MCF 10A (cell line): ENCODE results near the gene LCOR. TPM values are rescaled to one million over a fixed set of nuclear protein-coding genes. Genes with fewer than 3 reads are reported as not detected.

ENCODE experiments used
- BruUV-seq: library from RNA; stranded (reverse); fragments of 400-500 nt; replicated peaks from 2 replicates; lab custom pipeline; 2021; lab: Mats Ljungman, UMichigan
- CTCF ChIA-PET: fragments of 300-600 bp; sonication (Branson Sonifier 250); formaldehyde crosslinking; extraction: SDS; loops from one replicate; lab custom pipeline; 2021; ENCODE audit warnings: antibody characterized with exemption, inconsistent platforms; lab: Yijun Ruan, JAX
- POLR2A ChIA-PET: fragments of 300-600, 350-650 bp; sonication (Branson Sonifier 250); formaldehyde crosslinking; extraction: SDS; loops from one replicate; lab custom pipeline; 2020; ENCODE audit warnings: antibody characterized with exemption, inconsistent platforms; lab: Yijun Ruan, JAX
- DNase-seq: peaks from one replicate; pipeline ENCODE4 v3.0.0-alpha.2; 2018; ENCODE audit not compliant: unreplicated experiment
- H3K27ac Mint-ChIP-seq: one replicate; pipeline ENCODE4 v1.8.0; 2022; ENCODE audit warnings: mild to moderate bottlenecking, low read depth, mixed read lengths; ENCODE audit not compliant: unreplicated experiment
- H3K27me3 Mint-ChIP-seq: one replicate; pipeline ENCODE4 v1.8.0; 2022; ENCODE audit warnings: mixed read lengths; ENCODE audit not compliant: insufficient read depth, unreplicated experiment
- H3K36me3 Mint-ChIP-seq: one replicate; pipeline ENCODE4 v1.8.0; 2022; ENCODE audit warnings: mild to moderate bottlenecking, moderate library complexity, mixed read lengths; ENCODE audit not compliant: insufficient read depth, unreplicated experiment
- H3K4me1 Mint-ChIP-seq: one replicate; pipeline ENCODE4 v1.8.0; 2022; ENCODE audit warnings: mixed read lengths; ENCODE audit not compliant: insufficient read depth, unreplicated experiment
- H3K4me3 Mint-ChIP-seq: one replicate; pipeline ENCODE4 v1.8.0; 2022; ENCODE audit warnings: mild to moderate bottlenecking, moderate library complexity, mixed read lengths; ENCODE audit not compliant: unreplicated experiment
- H3K9me3 Mint-ChIP-seq: one replicate; pipeline ENCODE4 v1.8.0; 2022; ENCODE audit warnings: mixed read lengths; ENCODE audit not compliant: unreplicated experiment
- CTCF ChIP-seq: fragments of 200-600 bp; IDR thresholded peaks from one replicate; pipeline ENCODE4 v1.8.0; 2022; ENCODE audit warnings: antibody characterized with exemption, mild to moderate bottlenecking; ENCODE audit not compliant: unreplicated experiment
- intact Hi-C: fragments of 100-400 bp; cut with micrococcal nuclease; formaldehyde crosslinking; loops from 2 replicates; pipeline ENCODE4 v1.14.1; 2022
- total RNA-seq: library from RNA; stranded (reverse); gene quantifications from 2 replicates; pipeline ENCODE4 v1.2.3, GENCODE V29; 2022

LCOR gene
- total RNA-seq, 1 experiment from 2014 or later: 40.4 TPM

GRCh38 chr10:97019213-97019844, 187.2 kb downstream of the LCOR start:
- intact Hi-C loops: no loop called here
- no peak for TF ChIP-seq CTCF
- H3K4me3 Mint-ChIP-seq: no peak overlapping the region
- H3K4me1 Mint-ChIP-seq: peaks cover 9% of the 10 kb centered on the region
- H3K27ac Mint-ChIP-seq: no peak overlapping the region
- H3K36me3 Mint-ChIP-seq: no peaks in the 10 kb centered on the region
- no peaks in the 10 kb centered on the region for H3K9me3 Mint-ChIP-seq
- no peak for DNase-seq
- CTCF ChIA-PET: no interaction called here
- BruUV-seq: no TSS peak
- H3K27me3 Mint-ChIP-seq: peaks cover 14% of the 10 kb centered on the region
- POLR2A ChIA-PET: interaction anchor here (0.6 kb wide), 1 partner anchor 365 kb away, joined by 3 read pairs; no protein-coding TSS in a partner anchor

GRCh38 chr10:97020452-97021400, 188.6 kb downstream of the LCOR start:
- intact Hi-C loops: no loop called here
- Mint-ChIP-seq H3K9me3 (no peaks in the 10 kb centered on the region), H3K4me1 (peaks cover 10% of the 10 kb centered on the region), H3K27ac (no peak overlapping the region), H3K27me3 (peaks cover 14% of the 10 kb centered on the region), H3K36me3 (no peaks in the 10 kb centered on the region), H3K4me3 (no peak overlapping the region)
- ChIA-PET POLR2A (no interaction called here), CTCF (interaction anchor here (0.5 to 1.5 kb wide), 3 partner anchors 17 to 646 kb away, joined by 3 to 10 read pairs (median 3); no protein-coding TSS in a partner anchor)
- DNase-seq: no peak
- no peak for TF ChIP-seq CTCF
- BruUV-seq: no TSS peak

- no peak for DNase-seq
- no TSS peak for BruUV-seq
- Mint-ChIP-seq H3K36me3 (no peaks in the 10 kb centered on the region), H3K4me3 (no peak overlapping the region), H3K27me3 (peaks cover 19% of the 10 kb centered on the region), H3K27ac (no peak overlapping the region), H3K9me3 (no peaks in the 10 kb centered on the region), H3K4me1 (peaks cover 10% of the 10 kb centered on the region)
- ChIA-PET CTCF (interaction anchor here (3.3 to 3.5 kb wide), 2 partner anchors 15 to 188 kb away, joined by 17 to 41 read pairs; no protein-coding TSS in a partner anchor), POLR2A (no interaction called here)
- no peak for TF ChIP-seq CTCF
- intact Hi-C loops: no loop called here
Measured at GRCh38 chr10:97022616-97023015, 190.5 kb downstream of the LCOR start.
